Glomerular endothelial cell (primary cell): Measurements from ENCODE around the gene NOL9. TPM values are rescaled to one million over a fixed set of nuclear protein-coding genes. Genes with fewer than 3 reads are reported as not detected.
"Not testable (repeated sequence)": the region's sequence is repeated elsewhere in the genome, so short reads cannot be mapped to it uniquely, and the experiment has no call there.

Experiments
- DNase-seq: peaks from one replicate; pipeline ENCODE4 v3.0.0-alpha.2; 2011; ENCODE audit warnings: low read depth, low spot score; ENCODE audit errors: extremely low read depth
- total RNA-seq: library from RNA; depleted of rRNA; stranded (reverse); fragments of >200 nt; gene quantifications from 2 replicates; pipeline ENCODE4 v1.2.3, GENCODE V29; 2015

NOL9 gene
- total RNA-seq, 1 donor from 2014 or later: 32.1 TPM

DNA sequence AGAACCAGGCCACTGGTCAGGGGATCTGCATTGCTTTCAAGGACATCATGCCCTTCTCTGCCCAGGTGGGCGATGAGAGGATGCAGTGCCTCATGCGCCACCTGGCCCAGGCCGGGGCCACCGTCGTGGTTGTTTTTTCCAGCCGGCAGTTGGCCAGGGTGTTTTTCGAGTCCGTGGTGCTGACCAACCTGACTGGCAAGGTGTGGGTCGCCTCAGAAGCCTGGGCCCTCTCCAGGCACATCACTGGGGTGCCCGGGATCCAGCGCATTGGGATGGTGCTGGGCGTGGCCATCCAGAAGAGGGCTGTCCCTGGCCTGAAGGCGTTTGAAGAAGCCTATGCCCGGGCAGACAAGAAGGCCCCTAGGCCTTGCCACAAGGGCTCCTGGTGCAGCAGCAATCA, 20.5 kb upstream of the NOL9 start:
- no peak for DNase-seq

DNA sequence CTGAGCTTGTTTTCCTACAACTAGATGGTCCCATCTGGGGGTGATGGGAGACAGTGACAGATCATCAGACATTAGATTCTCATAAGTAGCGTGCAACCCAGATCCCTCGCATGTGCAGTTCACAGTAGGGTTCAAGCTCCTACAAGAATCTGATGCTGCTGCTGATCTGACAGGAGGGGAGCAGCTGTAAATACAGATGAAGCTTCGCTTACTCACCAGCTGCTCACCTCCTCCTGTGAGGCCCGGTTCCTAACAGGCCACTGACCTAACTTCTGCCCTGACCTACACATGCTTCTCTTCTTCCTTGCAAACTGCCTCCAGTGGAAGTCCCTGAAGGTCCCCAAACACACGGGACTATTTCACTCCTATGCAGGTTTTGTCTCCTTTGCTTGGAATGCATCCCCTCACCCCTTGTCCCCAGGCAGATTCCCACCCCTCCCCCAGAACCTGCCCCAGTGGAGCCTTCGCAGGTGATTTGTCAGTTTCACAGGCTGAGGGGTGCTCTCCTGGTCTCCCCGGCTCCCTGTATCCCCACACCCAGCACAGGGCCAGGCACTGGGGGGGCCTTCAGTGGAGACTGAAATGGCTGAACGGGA, 19.8 kb upstream of the NOL9 start:
- no peak for DNase-seq

DNA sequence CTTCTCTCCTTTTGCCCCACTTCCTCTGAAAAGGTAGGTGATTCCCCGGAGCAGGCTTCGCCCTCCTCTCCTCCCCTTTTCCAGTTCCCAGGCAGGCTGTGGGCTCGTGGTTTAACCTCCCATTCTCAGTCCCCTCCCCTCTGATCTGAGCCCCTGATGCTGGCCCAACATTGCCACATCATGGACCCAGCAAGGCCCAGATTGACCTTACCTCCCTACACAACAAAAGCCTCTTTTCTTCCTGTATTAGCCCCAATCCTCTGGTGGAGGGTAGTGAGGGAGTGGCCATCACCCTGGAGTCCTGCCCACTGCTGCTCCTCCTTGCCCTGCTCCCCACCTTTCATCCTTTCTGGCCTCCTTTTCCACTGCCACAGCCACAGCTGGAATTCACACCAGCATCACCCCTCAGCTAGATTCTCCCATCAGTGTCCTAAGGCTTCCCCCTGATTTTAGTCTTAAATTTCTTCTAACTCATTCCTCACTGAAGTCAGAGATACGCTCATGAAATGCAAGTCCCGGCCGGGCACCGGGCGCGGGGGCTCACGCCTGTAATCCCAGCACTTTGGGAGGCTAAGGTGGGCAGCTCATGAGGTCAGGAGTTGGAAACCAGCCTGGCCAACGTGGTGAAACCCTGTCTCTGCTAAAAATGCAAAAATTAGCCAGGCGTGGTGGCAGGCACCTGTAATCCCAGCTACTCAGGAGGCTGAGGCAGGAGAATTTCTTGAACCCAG, 18.5 kb upstream of the NOL9 start:
- DNase-seq: no peak

DNA sequence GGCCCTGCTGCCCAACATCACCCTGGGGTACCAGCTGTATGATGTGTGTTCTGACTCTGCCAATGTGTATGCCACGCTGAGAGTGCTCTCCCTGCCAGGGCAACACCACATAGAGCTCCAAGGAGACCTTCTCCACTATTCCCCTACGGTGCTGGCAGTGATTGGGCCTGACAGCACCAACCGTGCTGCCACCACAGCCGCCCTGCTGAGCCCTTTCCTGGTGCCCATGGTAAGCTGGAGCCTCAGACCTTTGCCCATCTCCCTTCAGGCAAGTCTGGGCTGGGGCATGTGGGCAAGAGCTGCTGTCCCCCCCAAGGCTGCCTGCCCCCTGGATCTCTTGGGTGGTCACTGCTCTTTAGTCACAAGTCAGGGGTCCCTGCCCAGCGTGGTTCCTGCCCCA, 16.7 kb upstream of the NOL9 start:
- no peak for DNase-seq

DNA sequence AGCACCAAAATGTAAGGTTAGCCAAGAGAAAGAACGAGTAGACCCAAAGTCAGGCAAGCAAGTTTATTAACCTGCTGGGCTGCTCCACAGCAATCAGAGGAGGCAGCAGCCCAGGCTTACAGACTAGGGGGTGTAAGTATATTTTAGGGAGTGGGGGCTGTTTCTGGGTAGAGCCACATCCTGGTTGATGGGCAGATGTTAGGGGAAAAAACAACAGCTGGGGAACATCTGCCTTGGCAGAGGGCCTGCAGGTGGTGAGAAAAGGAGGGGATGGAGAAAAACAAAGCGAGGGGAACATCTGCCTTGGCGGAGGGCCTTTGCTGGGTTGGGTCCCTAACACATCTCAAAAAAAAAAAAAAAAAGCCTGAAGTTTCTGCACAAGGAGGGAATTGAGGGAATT, 15.8 kb upstream of the NOL9 start:
- no peak for DNase-seq

DNA sequence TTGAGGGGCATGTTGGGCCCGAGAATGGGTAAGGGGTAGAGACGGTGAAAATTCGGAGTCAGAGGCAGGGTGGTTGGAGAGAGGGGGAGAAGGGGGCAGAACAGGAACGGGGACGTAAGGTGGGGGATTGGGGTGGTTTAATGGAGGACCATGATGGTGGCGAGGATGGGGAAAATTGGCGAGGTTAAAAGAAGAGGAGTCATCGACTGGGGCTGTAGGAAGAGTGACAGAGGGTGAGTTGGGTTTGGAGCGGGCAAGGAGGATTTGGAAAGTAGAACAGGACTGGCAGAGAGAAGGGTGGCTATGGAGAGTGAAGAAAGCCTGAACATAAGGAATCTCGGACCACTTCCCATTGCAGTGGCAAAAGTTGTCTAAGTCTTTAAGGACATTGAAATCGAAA, 14.7 kb upstream of the NOL9 start:
- no peak for DNase-seq

DNA sequence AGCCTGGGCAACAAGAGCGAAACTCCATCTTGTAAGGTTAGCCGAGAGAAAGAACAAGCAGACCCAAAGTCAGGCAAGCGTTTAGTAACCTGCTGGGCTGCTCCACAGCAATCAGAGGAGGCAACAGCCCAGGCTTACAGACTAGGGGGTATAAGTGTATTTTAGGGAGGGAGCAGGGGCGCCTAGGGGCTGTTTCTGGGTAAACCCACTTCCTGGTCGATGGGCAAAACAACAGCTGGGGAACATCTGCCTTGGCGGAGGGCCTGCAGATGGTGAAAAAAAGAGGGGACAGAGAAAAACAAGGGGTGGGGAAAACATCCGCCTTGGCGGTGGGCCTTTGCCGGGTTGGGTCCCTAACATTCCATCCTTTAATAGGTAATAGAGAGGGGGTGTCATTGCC, 6.0 kb upstream of the NOL9 start:
- DNase-seq: no peak

DNA sequence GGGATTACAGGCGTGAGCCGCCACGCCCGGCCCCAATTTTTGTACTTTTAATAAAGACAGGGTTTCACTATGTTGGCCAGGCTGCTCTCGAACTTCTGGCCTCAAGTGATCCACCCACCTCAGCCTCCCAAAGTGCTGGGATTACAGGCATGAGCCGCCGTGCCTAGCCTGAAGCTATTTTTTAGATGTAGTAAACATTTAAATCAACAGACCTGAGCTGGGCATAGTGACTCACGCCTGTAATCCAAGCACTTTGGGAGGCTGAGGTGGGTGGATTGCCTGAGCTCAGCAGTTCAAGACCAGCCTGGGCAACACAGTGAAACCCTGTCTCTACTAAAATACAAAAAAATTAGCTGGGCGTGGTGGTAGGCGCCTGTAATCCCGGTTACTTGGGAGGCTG, 4.8 kb upstream of the NOL9 start:
- DNase-seq: not testable (repeated sequence)

DNA sequence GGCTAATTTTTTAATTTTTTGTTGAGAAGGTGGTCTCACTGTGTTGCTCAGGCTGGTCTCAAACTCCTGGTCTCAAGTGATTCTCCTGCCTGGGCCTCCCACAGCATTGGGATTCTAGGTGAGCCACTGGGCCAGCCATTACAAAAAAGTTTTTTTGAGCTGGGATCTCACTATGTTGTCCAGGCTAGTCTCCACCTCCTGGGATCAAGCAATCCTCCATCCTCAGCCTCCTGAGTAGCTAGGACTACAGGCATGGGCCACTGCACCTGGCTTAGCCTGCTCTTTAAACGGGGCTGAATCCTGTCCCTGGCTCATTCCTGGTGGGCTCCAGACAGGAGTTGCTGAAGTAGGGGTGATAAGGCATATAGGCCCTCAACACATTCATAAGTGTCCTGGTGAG, 3.3 kb upstream of the NOL9 start:
- DNase-seq: no peak

DNA sequence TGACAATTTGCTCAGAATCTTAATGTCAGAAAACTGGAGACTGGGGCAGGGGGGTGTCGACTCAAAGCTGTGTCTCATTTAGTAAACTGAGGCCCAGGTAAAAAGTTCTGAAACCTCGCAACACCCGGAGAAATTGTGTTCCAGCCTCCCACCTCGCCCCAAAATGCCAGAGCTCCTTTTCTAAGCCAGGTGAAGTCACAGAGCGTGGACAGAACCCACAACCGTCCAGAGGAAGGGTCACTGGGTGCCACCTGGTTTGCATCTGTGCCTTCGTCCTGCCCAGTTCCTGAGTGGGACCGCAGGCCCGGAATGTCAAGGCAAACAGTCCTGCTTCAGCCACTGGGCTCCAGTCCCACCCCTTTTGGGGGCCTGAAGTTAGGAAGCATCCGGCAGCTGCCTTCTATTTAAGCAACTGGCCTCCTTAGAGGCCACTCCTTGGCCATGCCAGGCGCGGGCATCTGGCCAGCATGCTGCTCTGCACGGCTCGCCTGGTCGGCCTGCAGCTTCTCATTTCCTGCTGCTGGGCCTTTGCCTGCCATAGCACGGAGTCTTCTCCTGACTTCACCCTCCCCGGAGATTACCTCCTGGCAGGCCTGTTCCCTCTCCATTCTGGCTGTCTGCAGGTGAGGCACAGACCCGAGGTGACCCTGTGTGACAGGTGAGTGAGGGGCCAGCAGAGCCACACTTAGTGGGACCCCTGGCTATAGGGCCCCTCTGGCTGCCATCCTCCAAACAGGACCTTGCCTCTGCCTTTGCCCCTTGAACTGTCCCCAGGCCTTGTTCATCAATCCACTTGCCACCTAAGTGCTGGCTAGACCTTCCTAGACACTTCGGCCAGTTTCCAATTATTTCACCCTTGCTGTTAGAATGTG, 830 bp upstream of the NOL9 start, which contains the start of gene TAS1R1:
Gene TAS1R1 (plus strand): TSS at position 401 of the 872 bp plus-strand sequence. CDS start 67 bp downstream, at position 468.
- no peak for DNase-seq

DNA sequence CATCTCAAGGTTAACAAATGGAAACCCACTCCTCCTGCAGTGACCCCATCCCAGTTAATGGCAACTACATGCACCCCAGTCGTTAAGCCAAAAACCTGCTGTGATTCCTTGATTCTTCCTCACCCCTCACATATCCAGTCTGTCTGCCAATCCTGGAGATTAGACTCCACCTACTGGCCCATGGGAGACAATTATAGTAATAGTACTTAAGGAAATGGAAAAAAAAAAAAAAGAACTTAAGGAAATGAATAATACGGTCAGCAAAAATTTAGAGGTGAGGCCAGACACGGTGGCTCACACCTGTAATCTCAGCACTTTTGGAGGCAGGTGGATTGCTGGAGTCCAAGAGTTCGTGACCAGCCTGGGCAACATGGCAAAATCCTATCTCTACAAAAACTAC, 7.0 kb downstream of the NOL9 start:
- peak; percentile 20 for DNase-seq

DNA sequence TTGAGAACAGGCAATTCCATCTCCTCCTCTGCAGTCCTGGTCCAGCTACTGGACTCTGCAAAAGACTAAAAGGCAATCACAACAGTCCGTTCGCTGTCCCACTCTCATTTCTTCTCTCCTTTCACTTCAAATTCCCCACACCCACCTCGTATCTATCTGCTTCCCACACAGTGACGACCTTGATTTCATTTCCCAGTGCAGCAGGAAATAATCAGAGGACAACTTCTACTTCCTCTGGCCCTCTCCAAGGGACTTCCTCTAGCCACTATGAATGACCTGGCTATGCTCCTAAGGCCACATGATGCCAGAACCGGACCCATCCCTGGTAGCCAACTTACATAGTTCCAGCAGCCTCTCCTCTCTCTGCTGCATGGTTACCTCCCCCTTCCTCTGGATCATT, 8.0 kb downstream of the NOL9 start:
- DNase-seq: no peak

DNA sequence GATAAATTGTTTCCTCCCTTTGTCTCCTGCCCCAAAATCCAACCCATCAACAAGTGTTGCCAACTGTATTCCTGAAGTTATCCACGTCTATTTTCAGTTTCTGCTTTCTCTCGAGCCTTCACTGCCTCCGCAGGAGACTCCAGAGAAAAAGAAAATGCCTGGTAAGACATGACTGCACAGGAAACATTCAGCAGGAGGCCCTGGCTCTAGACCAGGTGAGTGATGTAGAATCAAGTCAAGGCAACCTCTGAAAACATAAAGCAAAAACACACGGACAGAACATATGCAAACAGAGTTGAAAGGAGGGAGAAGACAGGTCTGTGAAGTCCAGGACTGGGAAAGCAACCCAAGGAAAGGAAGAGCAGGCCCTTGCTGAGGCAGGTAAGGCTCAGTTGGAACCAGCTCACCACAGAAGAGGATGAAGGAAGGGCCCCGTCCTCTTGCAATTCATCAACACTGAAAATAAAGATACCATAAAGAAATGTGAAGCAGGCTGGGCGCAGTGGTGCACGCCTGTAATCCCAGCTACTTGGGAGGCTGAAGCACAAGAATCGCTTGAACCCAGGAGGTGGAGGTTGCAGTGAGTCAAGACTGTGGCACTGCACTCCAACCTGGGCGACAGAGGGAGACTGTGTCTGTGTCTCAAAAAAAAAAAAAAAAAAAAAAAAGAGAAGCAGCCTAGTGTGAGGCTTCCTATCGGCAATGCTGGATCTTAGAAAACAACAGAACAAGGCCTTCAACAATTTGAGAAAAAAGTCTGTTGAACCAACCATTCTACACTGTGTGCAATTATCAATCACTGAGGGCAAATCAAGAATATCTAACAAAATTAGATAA, 8.8 kb downstream of the NOL9 start:
- peak; percentile 14 for DNase-seq

DNA sequence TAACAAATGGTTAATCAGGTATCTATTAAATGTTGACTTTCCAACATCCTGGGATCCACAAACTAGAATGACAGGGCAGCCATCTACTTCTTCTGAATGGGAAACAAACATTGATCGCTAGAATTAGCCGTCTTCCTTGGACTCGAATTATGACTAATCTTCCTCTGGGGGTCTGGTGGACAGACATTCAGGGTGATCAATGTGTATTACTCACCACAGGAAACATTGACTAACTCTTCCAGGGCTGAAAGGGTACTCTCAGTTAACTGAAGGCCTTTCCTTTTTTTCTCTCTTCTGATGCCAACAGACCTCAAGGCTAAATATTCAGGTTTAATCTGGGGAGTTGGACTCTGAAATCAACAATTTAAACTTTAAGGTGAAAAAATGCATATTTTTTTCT, 9.5 kb downstream of the NOL9 start:
- peak; percentile 41 for DNase-seq

DNA sequence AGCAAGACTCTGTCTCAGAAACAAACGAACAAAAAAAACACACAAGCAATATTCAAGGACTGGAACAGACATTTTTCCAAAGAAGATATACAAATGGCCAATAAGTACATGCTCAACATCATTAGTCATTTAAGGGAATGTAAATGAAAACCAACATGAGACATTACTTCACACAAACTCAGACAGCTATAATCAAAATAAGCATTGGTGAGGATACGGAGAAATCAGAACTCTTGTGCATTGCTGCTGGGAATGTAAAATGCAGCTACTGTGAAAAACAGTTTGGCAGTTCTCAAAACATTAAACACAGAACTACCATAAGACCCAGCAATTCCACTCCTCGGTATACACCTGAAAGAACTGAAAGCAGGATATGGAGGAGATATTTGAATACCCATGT, 15.4 kb downstream of the NOL9 start:
- no peak for DNase-seq

DNA sequence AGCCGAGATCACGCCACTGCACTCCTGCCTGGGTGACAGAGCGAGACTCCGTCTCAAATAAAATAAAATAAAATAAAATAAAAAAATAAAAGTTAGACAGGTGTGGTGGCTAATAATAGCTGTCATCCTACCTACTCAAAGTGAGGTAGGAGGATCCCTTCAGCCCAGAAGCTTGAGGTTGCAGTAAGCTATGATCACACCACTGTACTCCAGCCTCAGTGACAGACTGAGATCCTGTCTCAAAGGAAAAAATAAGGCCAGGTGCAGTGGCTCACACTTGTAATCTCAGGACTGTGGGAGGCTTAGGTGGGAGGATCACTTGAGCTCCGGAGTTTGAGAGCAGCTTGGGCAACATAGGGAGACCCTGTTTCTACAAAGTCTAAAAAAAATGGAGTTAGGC, 18.0 kb downstream of the NOL9 start:
- no peak for DNase-seq

DNA sequence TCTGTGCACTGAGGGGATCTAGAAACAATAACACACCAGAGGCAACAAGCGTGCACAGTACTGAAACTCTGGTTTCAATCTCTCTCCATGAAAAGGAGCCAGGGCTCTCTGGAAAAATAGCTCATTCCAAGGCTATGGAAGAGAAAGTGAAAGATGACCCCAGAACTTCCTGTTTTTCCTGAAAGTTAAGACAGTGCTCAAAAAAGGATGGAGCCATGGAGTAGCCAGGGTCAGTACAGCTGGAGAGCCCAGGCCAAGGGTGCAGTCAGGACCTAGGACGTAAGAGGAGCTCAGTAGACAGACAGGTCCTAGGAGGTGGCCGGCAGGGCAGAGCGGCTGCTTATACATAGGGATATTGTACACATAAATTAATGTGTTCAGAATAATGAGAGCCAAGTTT, 19.1 kb downstream of the NOL9 start:
- DNase-seq: no peak

DNA sequence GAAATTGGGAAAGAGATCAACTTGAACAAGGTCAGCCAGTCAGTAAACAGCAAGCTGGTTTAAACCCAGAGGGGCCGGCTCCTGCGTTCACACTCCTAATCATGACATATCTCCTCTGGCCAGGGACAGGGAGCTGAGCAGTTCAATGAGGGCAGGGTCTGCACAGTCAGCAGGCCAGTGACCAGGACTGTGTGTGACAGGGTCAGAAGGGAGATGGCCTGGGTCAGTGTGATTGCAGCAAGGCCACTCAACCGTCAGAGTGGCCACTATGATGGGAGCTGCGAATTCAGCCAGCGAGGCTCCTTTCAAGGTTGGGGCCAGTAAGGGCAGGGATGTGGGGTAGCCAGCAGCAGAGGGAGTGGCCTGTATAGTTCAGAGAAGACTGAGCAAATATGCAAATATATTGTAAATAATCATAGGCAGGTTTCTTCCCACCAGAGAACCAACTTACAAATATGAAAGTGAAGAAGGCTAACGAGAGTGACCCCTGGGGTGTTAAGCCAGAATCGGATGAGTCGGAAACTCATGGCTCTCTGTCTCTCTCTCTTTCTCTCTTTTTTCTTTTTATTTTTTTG, 20.0 kb downstream of the NOL9 start:
- DNase-seq: no peak

DNA sequence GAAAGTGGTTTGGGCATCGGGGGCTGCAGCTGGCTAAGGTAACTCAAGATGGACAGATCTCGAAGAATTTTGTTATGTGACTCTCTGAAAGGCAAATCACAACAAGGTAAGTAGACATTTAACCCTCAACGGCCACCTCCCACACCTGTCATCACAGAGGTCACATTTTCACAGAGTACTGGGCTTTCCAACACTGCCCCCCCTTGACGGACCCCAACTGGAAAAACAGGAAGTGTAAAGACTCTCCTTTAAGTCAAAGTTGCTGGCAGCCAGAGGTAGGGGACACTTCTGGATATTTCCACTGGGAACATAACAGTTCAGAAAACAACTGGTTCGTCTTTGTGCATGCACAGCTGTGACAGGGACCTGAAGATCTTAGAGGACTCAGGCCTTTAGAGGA, 22.3 kb downstream of the NOL9 start:
- DNase-seq: no peak

DNA sequence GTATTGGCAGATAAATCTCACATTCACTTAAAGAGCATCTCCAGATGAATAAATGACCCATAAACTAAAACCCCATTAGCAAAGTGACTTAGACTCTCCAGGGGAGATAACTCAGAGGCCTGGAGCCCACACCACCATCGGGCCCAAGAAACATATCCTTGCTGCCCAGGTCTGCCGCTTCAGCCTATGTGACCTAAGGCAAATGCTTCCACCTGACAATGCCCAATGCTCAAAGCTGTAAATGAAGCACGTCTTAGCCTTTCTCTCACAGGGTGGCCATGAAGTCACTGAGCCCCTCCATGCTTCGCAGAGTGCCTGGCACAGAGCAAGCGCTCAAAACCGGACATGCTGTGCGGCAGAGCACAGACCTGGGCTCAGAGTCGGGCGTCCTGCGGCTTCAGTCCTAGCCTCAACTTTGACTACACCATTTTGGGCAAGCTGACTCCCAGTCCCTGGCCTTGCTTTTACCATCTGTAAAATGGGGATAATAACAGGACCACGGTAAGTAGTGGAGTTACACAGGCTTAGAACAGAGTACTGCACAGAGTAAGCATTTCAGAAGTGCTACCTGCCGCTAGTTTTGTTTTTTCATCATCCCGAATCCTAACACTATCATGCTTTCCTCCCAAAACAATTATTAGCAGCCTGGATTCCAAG, 23.7 kb downstream of the NOL9 start:
- no peak for DNase-seq
